Right atrium auricular region (tissue), 2 donors: Measurements from ENCODE around the gene ME3. TPM values are rescaled to one million over a fixed set of nuclear protein-coding genes. Genes with fewer than 3 reads are reported as not detected.

Experiments
- DNase-seq: peaks from one replicate; pipeline ENCODE4 v3.0.0-alpha.2; 2019; ENCODE audit warnings: low spot score
- H3K27ac ChIP-seq, 2 donors: fragments of 200-600 bp; sonication (generic); 1 replicate in 1 of 2; 2 replicates in 1 of 2; pipeline ENCODE4 v1.5.1; 2016 to 2019
- H3K27me3 ChIP-seq, 2 donors: fragments of 200-600 bp; sonication (generic); one replicate each; pipeline versions ENCODE4 v1.5.1 to v1.6.0; 2017 to 2019
- H3K36me3 ChIP-seq: fragments of 200-600 bp; sonication (generic); one replicate; pipeline ENCODE4 v1.5.1; 2016
- H3K4me1 ChIP-seq, 2 donors: fragments of 200-600 bp; sonication (generic); one replicate each; pipeline versions ENCODE4 v1.5.1 to v1.6.0; 2017 to 2019
- H3K4me3 ChIP-seq, 2 donors: fragments of 200-600 bp; sonication (generic); 1 replicate in 1 of 2; 2 replicates in 1 of 2; pipeline ENCODE4 v1.5.1; 2017 to 2019; ENCODE audit warnings: mild to moderate bottlenecking in 1 of 2, moderate library complexity in 1 of 2
- H3K9me3 ChIP-seq, 2 donors: fragments of 200-600 bp; sonication (generic); one replicate each; pipeline ENCODE4 v1.5.1; 2019
- CTCF ChIP-seq, 2 donors: fragments of 200-600 bp; sonication (generic); IDR thresholded peaks; one replicate each; pipeline ENCODE4 v1.5.1; 2019; ENCODE audit warnings: antibody characterized with exemption in 2 of 2
- total RNA-seq, 2 donors: library from RNA; depleted of rRNA; stranded (reverse); fragments of >200 nt; gene quantifications; one replicate each; pipeline ENCODE4 v1.1.0, GENCODE V29; 2016

ME3 gene
- total RNA-seq, 2 donors from 2014 or later: 20.5 to 33.1 TPM

- TF ChIP-seq CTCF (IDR thresholded peaks at IDR 0.05): no peak
- Histone ChIP-seq H3K27ac (no peak overlapping the region), H3K4me3 (no peak overlapping the region), H3K27me3 (no peaks in the 10 kb centered on the region), H3K9me3 (no peaks in the 10 kb centered on the region), H3K36me3 (no peaks in the 10 kb centered on the region), H3K4me1 (peaks cover 0 to 23% of the 10 kb centered on the region in 2 donors)
- no peak for DNase-seq
Observed at GRCh38 chr11:86582898-86583297, 89.5 kb downstream of the ME3 start.

GRCh38 chr11:86580535-86580934 is 91.9 kb downstream of the ME3 start:
- no peak for DNase-seq
- Histone ChIP-seq H3K9me3 (no peaks in the 10 kb centered on the region), H3K4me1 (peaks cover 0 to 29% of the 10 kb centered on the region in 2 donors), H3K27me3 (no peaks in the 10 kb centered on the region), H3K36me3 (no peaks in the 10 kb centered on the region), H3K27ac (no peak overlapping the region), H3K4me3 (no peak overlapping the region)
- TF ChIP-seq CTCF (IDR thresholded peaks at IDR 0.05): no peak

- Histone ChIP-seq H3K36me3 (no peaks in the 10 kb centered on the region), H3K9me3 (no peaks in the 10 kb centered on the region), H3K27ac (peak overlapping the region in 1 of 2 donors; percentile 25), H3K4me1 (peaks cover 0 to 37% of the 10 kb centered on the region in 2 donors), H3K27me3 (no peaks in the 10 kb centered on the region), H3K4me3 (no peak overlapping the region)
- no peak for TF ChIP-seq CTCF (IDR thresholded peaks at IDR 0.05)
- no peak for DNase-seq
Observed at GRCh38 chr11:86579406-86579731, 93.0 kb downstream of the ME3 start.

- no peaks in the 10 kb centered on the region for H3K27me3 ChIP-seq
- H3K4me1 ChIP-seq: peaks cover 0 to 39% of the 10 kb centered on the region in 2 donors
- no peak overlapping the region for H3K4me3 ChIP-seq
- no peaks in the 10 kb centered on the region for H3K36me3 ChIP-seq
- no peaks in the 10 kb centered on the region for H3K9me3 ChIP-seq
- no peak for TF ChIP-seq CTCF (IDR thresholded peaks at IDR 0.05)
- no peak for DNase-seq
- peak overlapping the region; percentile 52 to 70 for H3K27ac ChIP-seq
Observed at GRCh38 chr11:86578727-86579405, 93.5 kb downstream of the ME3 start.

GRCh38 chr11:86577644-86578636 is 94.5 kb downstream of the ME3 start:
- peak; percentile 69 for DNase-seq
- no peaks in the 10 kb centered on the region for H3K36me3 ChIP-seq
- no peak overlapping the region for H3K4me3 ChIP-seq
- no peaks in the 10 kb centered on the region for H3K27me3 ChIP-seq
- H3K4me1 ChIP-seq: peaks cover 0 to 39% of the 10 kb centered on the region in 2 donors
- no peaks in the 10 kb centered on the region for H3K9me3 ChIP-seq
- peak overlapping the region; percentile 52 to 70 for H3K27ac ChIP-seq
- no peak for TF ChIP-seq CTCF (IDR thresholded peaks at IDR 0.05)
